NCI-H146 (cell line): ENCODE data around the gene DZIP3.
"Not testable (repeated sequence)": the region's sequence is repeated elsewhere in the genome, so short reads cannot be mapped to it uniquely, and the experiment has no call there.

ENCODE experiments used
- DNase-seq: peaks from one replicate; lab custom pipeline; 2025; lab: John Stamatoyannopoulos, UW

Gene DZIP3

DNA sequence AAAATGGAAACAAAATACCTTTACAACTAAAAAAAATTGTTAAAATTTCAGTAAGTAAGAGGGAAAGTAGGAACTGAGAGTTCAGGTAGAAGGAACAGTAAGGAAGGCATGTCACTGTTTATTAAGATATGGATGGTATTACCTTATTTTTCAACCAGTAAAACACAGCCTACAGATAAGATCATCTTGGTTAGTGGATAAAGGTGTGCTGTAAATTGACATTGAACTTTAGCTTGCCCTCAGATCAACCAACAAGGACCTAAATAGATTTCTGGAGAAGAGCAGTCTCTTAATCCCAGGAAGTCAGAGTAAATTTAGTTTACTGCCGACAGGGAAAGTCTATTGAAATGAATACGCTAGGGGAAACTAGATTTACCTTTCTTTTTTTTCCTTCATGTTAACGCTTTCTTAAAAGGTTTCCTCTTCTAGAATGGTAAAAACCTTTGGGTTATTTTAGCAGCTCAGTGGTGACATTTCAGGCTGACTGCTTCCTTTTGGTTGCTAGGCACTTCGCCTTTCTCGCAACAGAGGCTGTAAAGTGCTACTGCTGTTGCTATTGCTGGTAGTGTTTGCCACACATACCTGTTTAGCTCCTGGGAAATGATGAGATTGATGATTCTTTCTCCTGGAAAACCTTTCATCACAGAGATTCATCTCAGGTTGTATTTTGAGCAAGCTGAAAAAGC is 12.9 kb downstream of the DZIP3 start:
- no peak for DNase-seq

GRCh38 chr3:108602935-108603294 is 13.4 kb downstream of the DZIP3 start:
- DNase-seq = peak; percentile 9

- DNase-seq = no peak
These were observed 14.2 kb downstream of the DZIP3 start for GRCh38 chr3:108603691-108604090.

DNA sequence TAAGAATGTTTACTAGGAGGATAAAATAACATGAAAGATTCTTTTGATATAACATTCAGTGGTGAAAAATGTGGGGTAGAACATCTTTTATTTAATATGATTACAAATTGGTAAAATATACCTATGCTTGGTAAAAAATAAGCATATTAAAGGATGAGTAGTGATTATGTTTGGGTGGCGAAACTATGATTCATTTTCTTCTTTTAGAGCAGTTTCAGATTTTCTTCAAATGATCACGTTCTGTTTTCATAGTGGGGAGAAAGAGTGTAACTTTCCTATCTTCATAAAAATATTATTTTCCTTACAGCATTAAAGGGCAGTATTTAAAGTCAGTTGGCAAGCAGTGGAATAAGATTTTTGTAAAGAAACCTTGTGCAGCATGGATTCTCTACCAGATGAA is 15.5 kb downstream of the DZIP3 start:
- DNase-seq = no peak

DNA sequence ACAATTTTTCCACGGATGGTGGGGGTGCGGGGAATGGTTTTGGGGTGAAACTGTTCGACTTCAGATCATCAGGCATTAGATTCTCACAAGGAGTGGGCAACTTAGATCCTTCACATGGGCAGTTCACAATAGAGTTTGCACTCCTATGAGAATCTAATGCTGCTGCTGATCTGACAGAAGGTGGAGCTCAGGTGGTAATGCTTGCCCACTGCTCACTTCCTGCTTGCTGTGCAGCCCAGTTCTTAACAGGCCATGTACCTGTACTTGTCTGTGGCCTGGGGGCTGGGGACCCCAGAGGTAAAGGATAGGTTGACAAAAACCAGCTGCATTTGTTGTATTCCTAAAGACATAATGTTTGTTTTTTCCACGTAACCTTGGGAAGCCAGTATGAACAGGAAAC is 16.0 kb downstream of the DZIP3 start:
- DNase-seq = no peak

GRCh38 chr3:108608750-108609149 is 19.2 kb downstream of the DZIP3 start:
- DNase-seq = no peak

GRCh38 chr3:108610651-108611050 is 21.1 kb downstream of the DZIP3 start:
- DNase-seq = no peak

DNA sequence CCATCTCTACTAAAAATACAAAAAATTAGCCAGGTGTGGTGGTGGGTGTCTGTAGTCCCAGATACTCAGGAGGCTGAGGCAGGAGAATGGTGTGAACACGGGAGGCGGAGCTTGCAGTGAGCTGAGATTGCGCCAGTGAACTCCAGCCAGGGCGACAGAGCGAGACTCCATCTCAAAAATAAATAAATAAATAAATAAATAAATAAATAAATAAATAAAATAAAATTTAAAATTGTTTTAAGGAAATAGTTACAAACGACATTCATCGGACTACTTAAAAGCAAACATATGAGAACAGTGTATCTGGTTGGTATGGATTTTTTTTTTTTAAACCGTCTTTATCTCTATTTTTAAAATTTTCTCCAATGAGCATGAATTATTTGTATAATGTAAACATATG is 26.6 kb downstream of the DZIP3 start:
- not testable (repeated sequence) for DNase-seq

- no peak for DNase-seq
These were observed 30.7 kb downstream of the DZIP3 start for GRCh38 chr3:108620250-108620649.

DNA sequence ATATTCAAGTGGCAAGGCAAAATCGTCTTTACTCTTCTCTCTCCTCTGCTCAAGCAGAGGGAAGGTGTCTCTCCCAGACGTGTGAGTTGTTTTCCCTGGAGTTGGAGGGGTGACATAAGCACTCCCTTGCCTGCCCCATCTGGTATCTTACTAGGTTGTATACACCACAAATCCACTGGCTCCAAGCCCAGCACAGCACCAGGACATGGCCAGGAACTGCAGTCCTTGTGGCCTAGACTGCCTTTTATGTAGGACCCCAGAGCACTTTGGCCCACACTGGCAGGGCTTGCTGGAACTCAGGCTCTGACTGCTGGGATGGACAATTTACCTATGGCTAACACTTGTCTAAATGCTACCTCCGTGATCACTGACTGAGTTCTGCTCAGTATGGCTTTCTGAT is 34.0 kb downstream of the DZIP3 start:
- no peak for DNase-seq

GRCh38 chr3:108629974-108630373 is 40.5 kb downstream of the DZIP3 start:
- DNase-seq = no peak

- DNase-seq = no peak
These were observed 53.0 kb downstream of the DZIP3 start for GRCh38 chr3:108642526-108642925.

GRCh38 chr3:108645364-108645763 is 55.8 kb downstream of the DZIP3 start:
- DNase-seq = no peak

DNA sequence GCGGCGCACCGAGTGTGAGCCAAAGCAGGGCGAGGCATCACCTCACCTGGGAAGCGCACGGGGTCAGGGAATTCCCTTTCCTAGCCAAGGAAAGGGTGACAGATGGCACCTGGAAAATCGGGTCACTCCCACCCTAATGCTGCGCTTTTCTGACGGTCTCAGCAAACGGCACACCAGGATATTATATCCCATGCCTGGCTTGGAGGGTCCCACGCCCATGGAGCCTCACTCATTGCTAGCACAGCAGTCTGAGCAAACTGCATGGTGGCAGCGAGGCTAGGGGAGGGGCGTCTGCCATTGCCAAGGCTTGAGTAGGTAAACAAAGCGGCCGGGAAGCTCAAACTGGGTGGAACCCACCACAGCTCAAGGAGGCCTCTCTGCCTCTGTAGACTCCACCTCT is 66.1 kb downstream of the DZIP3 start:
- DNase-seq = not testable (repeated sequence)

DNA sequence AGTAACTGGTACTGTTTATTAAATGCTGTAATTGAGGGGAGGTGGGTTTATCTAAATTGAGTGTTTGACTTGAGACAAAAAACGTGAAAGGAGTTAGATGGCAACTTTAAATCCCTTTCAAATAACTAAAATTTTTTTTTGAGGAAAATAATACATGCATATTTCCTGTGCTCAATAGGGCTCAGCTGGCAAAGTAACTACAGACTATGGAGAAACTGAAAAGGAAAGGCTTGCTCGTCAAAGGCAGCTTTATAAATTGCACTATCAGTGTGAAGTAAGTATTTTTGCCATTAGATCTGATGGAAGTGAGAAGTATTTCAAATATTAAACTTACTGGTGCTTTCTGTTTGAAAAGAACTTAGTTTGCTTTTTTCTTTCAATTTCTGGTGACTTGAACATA is 72.2 kb downstream of the DZIP3 start:
- no peak for DNase-seq

DNA sequence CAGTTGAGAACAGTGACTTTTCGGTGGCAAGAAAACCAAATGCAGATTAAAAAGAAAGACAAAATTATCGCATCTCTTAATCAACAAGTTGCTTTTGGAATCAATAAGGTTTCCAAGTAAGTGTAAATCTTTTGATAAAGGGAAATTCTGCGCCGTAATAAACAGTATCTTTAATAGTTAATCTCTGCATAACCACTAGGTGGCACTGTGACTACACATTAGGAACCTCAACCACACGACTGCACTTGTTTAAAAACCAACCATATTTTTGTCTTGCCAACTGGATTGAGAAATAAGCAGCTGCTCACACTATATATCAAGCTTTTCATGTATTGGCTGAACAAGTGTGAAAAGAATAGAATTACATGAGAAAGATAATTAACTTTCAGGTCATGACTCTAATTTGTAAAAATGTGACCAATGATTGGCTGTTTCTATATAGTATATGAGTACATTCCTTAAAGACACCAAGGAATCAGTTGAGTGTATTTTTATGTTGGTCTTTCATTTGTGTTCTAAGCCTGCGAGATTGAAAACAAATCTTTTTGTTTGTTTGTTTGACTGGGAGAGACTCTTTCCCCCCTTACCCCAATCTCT is 72.7 kb downstream of the DZIP3 start:
- DNase-seq = peak; percentile 86

DNA sequence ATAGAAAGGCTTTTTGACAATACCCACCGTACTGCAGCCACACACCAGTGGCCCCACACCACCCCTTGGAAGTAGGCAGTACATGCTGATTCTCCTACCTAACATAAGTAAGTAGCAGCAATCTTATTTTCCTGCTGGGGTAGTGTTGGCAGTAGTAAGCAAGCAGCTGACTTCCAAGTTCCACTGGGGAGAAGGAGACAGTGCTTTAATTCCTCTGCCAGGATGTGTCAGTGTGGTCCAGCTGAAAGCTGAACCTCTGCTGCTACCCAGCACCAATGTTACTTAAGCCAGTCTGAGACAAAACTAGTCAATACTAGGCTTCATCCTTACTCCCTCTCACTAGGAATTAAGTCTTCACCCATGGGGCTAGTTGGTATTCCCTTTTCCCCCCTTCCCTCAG is 74.7 kb downstream of the DZIP3 start:
- DNase-seq = peak; percentile 7

GRCh38 chr3:108667312-108667711 is 77.8 kb downstream of the DZIP3 start:
- DNase-seq = no peak

DNA sequence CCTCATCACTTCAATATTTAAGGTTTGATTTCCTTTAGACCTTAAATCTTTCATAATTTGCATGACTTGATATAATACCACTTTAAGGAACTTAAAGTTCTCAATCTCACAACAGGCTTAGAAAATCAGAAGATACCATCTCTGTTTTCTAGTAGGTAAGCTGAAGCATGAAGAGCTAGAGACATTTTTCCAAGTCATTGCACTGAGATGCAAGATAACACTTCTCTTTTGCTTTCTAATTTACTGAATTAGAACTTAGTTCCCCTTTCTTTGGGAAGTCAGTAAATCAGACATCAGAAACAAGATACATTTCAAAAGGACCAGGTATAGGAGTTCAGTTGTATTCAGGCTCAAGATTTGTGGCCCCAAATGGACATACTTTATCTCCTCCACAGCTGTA is 79.7 kb downstream of the DZIP3 start:
- no peak for DNase-seq

GRCh38 chr3:108672701-108673100 is 83.2 kb downstream of the DZIP3 start:
- no peak for DNase-seq

- no peak for DNase-seq
These were observed 84.6 kb downstream of the DZIP3 start for GRCh38 chr3:108673988-108674661.

- DNase-seq = peak; percentile 22
These were observed 88.3 kb downstream of the DZIP3 start for GRCh38 chr3:108677811-108678210.

DNA sequence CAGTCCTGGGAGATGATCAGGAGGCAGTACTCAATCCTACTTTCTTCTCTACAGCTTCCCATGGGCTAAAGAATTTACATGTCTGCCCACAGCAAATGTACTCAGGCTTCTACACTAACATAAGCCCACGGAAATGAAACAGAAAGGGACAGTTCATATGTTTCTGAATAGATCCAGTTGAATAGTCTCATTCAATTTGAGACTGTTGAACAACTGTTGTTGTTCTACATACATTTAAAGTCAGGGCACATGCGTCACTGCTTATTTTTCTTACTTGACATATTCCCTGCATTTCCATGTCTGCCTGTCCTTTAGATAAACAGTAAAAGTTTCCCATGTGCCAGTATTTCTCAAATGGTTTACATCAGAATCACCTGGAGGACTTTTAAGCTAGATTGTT is 102.8 kb downstream of the DZIP3 start:
- not testable (repeated sequence) for DNase-seq

DNA sequence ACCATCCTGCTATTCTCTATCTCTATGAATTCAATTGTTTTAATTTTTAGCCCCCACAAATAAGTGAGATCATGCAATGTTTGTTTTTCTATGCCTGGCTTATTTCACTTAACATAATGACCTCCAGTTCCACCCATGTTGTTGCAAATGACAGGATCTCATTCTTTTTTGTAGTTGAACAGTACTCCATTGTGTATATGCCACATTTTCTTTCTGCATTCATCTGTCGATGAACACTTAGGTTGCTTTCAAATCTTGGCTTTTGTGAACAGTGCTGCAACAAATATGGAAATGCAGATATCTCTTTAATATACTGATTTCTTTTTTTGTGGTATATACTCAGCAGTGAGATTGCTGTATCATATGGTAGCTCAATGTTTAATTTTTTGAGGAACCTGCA is 108.9 kb downstream of the DZIP3 start:
- no peak for DNase-seq
